Activated CD4-positive, alpha-beta T cell treated with anti-CD3 and anti-CD28 coated beads for 48 hours (primary cell): Measurements from ENCODE around the gene GNAT1.

Source experiments
- DNase-seq: peaks from one replicate; pipeline ENCODE4 v3.0.0-alpha.2; 2020

Gene GNAT1

GRCh38 chr3:50190936-50191660 is at the start of gene GNAT1:
GNAT1 (plus strand) TSS chr3:50191610; CDS start chr3:50191726, 116 bp downstream.
- no peak for DNase-seq

DNA sequence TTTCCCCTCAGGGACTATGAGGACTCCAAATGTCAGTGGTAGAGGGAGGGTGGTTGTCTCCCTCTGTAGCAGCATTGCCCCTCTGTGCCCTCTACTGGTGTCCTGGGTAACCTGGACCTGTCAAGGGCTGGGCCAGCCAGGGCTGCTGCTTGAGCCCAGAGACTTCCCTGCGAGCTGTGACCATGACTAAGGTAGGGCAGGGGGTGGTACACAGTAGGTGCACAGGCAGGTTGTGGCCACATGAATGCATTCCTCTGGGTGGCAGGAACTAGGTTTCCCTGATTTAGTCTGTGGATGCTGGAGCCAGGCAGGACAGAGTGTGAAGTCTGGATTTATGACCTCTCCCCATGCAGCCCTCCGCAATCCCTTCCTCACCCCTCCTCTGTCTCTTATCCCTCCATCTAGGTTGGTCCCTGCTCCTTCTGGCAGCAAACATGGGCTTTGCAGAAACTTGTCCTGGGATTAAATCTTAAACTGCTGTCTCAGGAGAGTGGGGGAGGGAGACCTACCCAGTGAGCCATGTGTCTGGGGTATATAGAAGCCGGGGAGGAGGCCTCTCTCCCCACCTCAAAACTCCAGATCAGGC is 45.0 kb upstream of the GNAT1 start:
- DNase-seq = no peak

DNA sequence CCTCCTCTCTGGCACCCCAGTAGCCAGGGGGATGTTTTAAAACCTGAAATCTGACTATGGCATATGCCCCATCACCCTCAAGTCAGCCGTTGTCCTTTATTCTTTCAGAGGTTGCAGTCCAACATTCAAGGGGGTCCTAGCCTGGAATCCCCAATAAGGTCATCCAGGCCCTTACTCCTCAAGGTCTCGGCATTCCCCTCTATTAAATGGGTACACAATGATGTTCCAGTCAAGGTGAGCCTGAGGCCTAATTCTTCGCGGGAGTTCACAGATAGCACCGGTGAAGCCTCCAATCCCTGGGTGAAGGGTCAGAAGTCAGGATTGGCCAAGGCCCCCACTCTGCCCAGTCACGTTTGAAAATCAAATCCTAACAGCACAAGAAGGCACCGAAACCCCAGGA is 44.4 kb upstream of the GNAT1 start:
- DNase-seq = no peak

DNA sequence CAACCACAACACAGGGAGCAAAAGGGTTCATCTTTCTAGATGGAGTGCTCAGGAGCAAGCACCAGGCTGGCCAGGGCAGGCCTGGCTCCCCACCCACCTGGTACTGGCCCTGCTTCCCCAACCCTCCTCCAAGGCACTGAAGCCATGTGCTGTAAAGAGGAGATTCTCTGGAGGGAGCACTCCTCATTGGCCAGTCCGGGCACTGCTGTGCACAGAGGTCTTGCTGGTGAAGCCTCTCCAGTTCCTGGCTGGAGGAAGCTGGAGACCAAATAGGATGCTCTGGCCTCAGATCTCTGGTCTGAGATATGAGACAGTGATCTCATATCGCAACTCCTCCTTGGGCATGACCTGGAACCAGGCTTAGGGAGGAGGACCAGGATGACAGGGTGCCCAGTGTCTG is 44.0 kb upstream of the GNAT1 start:
- no peak for DNase-seq

GRCh38 chr3:50147861-50148260 is 43.5 kb upstream of the GNAT1 start:
- no peak for DNase-seq

- DNase-seq = no peak
These were observed 41.0 kb upstream of the GNAT1 start for GRCh38 chr3:50150404-50150750.

DNA sequence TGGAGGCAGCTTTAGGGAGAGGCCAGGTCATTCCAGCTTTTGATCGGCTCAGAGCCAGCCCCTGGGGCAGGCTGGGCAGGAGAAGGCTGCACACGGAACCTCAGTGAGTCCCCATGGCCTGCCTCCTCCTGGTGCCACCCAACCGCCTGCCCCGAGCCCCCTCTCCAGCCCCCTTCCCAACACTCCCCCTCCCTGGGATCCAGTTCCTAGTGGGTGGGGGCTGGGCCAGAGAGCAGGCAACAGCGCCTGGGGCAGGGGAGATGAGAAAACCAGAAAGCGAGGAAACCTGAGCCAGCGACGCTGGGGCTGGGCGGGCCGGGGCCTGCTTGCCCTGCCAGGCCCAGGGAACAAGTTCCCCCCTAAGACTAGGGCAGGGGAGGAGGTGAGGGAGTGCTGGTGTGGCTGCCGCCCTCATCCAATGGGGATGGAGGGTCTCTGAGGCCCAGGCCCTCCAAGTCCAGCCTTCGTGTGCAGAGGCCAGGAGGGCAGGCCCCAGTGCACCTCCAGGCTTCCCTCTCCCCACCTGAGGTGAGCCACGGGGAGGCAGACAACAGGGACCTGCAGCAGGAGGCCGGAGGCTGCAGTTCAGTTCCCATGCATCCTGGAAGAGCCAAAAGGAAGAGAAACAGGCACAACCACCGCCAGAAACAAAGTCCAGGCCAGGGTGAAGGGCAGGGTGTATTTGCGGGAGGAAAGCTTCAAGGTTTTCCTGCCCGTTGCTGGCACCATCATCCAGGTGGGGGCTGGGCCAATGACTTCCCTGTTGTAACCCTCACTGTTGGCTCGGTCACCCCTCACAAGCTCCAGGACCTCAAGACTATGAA is 40.3 kb upstream of the GNAT1 start:
- no peak for DNase-seq

- DNase-seq = no peak
These were observed 39.7 kb upstream of the GNAT1 start for GRCh38 chr3:50151728-50152127.

GRCh38 chr3:50153782-50154475 is 37.5 kb upstream of the GNAT1 start:
- no peak for DNase-seq

DNA sequence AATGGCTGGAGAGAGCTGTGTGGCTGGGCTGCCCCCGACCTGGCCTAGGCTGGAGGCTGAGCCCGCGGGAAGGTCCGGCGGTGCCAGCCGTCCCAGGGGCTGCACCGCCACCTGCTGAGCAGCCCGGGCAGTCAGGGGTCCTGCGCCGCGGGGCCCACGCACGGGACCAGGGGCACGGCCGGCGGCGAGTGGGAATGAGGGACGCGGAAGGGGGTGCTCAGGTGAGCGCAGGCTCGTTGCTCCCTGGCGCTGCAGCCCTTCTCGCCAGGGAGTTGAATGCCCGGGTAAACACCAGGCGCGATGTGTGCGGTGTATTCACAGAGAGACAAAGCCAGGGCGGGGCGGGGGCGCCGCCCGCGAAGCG is 37.0 kb upstream of the GNAT1 start:
- no peak for DNase-seq

- DNase-seq = peak; percentile 62
These were observed 36.4 kb upstream of the GNAT1 start, which contains the start of gene SEMA3F for GRCh38 chr3:50154840-50155490. SEMA3F (plus strand) TSS chr3:50155324; CDS start chr3:50159623, 4,299 bp downstream.

DNA sequence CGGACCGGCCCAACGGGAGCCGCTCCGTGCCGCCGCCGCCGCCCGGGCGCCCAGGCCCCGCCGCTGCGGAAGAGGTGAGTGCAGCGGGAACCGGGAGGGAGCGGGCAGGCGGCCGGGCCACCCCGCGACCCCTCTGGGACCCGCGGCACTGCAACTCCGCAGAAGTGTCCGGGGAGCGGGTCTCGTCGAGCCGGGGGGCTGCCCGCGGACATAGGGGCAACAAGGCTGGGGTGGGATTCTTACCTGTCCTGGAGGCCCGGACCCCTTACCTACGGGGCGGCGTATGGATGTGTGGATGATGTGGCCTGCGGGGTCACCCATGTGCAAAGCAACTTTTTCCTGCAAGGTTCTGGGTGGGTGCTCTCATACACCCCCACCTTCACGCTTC is 35.9 kb upstream of the GNAT1 start:
- DNase-seq = no peak

- DNase-seq = no peak
These were observed 35.5 kb upstream of the GNAT1 start for GRCh38 chr3:50155891-50156290.

DNA sequence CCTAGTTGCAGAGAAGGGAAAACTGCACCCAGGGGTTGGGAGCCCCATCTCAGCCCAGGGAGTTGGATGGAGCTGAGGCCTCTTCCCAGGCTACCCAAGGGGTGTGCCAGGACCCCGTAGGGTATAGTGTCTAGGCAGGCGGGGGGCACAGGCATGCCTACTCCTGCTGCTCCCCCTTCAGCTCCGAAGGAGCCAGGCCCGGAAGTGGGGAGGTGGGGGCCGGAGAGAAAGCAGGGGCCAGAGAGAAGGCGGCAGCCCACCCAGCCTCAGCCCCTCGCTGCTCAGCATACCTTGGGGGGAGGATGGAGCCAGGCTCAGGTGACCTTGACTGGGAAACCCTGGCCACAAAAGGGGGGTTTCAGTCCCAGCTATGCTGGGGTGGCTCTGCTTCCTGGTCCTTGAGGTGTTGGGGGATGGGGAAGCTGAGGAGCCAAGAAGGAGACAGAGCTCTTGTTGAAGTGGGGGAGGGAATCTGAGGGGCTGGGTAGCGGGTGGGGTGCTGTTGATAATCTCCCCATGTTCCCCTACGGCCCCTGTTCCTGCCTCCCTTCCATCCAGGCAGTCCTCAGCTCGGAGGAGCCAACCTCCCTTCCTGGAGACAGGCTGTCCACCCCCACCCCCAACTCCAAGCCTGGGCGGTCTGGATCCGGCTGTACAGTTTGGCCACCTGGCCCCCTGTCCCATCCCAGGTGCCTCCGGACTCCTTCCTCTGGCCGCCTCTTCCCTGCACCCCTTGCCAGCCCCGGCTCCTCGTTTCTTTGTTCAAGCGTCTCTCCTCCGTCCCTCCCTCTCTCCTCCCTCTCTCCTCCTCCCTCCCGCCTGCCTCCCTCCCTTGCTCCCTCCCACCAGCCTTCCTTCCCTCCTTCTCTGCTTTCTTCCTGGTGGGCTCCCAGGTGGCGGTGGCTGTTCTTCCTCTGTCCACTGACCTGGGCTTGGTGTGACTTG is 34.6 kb upstream of the GNAT1 start:
- no peak for DNase-seq

DNA sequence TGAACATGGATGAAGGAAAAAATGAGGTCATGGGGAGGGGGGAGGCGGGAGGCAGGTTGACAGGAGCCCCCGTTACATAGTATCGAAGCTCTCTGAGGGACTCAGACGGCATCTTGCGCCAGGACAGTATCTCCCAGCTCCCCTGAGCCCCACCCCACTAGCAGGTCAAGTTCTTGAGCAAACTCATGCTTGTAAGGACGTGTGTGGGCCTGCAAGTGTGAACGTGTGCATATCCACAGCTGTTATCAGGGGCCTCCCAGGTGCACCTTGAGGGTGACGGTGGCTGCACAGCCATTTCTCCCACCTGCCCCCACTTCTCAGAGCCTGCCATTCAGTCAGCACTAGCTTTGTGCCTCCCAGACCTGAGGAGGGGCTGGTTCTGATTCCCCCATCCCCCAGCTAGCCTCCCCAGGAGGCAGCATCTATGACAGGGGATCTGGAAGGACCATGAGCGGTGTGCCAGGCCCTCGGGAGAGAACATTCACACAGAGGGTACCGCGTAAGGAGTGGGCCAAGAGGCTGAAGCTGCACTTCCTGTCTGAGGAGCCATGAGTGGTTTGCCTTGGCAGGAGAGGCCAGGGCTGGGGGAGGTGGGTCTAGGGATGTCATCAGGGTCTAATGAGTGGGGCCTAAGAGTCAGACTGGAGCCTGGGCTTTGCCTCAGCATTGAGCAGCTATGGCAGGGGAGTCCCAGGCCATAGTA is 33.4 kb upstream of the GNAT1 start:
- DNase-seq = no peak

GRCh38 chr3:50158530-50159146 is 32.8 kb upstream of the GNAT1 start:
- no peak for DNase-seq

DNA sequence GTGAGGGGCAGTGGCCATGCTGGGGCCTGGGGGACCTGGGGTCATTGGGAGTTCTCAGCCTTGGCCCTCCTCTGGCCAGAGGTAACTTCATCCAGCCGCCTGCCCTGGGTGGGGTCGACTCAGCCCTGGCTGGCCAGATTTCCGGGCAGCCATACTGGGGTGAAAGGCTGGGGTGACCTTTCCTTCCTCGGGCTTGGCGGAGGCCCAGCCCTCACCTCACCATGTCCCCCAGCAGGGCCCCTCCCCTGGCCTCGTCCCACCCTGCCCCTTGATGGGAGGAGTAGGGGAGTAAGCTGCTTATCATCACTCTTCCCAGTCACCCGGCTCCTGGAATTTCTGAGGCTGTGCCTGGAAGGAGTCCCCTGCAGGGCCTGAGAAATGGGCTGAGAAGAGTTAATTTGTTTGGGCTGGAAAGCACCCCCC is 30.8 kb upstream of the GNAT1 start:
- no peak for DNase-seq

DNA sequence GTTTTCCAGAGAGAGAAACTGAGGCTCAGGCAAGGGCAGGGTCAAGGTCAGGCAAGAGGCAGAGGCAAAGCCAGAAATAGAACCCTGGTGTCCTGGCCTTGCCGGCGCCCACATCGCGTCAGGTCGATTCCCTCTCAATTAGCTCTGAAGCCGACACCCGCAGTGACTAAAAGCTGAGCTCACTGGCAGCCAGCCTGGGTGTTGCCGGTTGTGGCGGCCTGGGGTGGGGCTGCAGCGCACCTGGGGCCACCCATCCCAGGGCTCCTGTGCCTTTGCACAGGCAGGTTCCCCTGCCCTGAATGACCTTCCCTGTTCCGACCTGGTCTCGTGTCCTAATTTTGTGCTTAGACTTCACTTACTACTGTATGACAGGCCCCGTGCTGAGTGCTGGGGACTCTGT is 30.1 kb upstream of the GNAT1 start:
- DNase-seq = no peak

DNA sequence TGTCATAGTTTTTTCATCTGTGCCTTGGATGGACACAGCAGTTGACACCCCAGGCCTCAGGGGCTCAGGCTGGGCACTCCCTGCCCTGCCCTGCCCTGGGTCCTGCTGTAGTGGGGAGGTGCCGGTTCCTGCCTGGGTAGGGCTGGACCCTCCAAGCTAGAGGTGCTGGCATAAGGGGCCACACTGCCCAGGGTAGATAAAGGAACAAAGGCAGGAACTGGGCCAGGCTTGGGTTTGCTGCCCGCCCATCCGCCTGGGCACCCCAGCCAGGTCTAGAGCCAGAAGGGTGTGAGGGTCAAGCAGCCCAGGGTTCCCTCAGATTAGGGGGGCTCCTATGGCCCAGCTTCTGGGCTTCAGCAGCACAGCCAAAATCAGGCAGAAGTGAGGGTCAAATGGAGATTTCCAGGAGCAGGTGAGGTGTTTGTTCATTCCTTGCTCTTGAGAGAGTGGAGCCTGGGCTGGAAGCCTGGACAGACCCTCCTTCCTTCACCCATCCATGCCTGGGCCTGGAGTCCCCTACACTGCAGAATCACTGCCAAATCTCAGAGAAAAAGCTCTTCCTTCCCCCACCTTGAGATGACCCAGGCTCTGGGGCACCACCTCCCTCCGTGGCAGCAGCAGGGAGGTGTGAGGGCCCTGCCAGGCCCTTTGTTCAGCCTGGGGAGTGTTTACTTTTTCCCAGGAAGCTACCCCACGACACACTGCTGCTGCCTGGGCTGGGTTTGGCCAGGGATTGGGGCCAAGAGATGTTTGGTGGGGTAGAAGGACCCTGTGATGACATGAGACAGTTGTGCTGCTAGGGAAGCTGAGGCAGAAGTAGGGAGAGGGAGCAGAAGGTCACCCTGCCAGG is 29.2 kb upstream of the GNAT1 start:
- DNase-seq = no peak
